Stimulated activated CD8-positive, alpha-beta memory T cell treated with anti-CD3 and anti-CD28 coated beads, Interleukin-15, amount 100 ng/mL, for 4 hours (primary cell): ENCODE data around the gene CLNK.

Source experiments
- DNase-seq, 2 donors: peaks; one replicate each; pipeline ENCODE4 v3.0.0-alpha.2; 2020; ENCODE audit warnings: low read depth in 2 of 2

Gene CLNK, protein sequence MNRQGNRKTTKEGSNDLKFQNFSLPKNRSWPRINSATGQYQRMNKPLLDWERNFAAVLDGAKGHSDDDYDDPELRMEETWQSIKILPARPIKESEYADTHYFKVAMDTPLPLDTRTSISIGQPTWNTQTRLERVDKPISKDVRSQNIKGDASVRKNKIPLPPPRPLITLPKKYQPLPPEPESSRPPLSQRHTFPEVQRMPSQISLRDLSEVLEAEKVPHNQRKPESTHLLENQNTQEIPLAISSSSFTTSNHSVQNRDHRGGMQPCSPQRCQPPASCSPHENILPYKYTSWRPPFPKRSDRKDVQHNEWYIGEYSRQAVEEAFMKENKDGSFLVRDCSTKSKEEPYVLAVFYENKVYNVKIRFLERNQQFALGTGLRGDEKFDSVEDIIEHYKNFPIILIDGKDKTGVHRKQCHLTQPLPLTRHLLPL

DNA sequence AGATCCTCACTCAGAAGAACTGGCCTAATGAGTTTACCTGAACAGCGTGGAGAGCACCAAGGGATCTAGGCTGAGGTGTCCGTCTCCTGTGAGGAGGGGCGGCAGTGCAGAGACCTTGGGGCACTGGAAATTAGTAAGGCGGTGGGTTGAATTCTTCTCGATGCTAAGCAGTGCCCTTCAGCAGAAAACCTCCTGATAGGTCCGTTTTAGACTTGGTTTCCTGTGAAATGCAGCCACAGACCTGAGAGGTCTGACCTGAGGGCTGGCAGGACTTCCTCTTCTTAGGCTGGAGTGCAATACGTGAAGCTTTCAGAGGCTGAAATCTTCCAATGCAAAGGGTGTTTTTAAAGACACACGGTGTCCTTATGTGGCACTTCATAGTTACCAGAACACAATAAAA is at the start of gene CLNK:
Gene CLNK (minus strand): TSS at position 138 of the 400 bp plus-strand sequence. CDS start 16,899 bp downstream, outside the sequence.
- no peak for DNase-seq

DNA sequence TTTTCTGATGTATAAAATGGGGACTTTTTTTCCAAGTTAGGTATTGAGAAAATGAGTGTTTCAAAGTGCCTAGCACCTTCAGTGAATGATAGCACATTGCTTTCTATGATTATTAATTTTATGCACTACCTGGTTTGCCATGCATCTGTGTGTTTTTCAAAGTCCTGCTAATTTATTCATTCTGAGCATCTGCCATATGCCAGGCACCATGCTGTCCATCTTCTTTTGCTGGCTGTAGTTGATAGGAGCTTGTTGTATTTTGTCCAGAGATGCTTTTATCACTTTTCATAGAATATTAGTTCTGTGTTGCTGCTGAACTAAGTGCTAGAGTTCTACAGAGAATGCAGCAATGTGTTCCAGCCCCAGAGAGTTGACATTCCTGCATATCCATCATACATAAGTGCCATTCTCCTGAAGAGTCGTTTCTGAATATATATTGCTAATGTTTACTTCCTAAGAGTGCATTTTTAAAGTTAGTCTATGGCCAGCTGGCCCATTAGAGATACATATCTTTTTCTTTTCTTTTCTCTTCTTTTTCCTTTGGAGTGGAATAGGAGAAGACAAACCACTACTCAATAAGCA is 49.0 kb upstream of the CLNK start:
- DNase-seq = no peak

DNA sequence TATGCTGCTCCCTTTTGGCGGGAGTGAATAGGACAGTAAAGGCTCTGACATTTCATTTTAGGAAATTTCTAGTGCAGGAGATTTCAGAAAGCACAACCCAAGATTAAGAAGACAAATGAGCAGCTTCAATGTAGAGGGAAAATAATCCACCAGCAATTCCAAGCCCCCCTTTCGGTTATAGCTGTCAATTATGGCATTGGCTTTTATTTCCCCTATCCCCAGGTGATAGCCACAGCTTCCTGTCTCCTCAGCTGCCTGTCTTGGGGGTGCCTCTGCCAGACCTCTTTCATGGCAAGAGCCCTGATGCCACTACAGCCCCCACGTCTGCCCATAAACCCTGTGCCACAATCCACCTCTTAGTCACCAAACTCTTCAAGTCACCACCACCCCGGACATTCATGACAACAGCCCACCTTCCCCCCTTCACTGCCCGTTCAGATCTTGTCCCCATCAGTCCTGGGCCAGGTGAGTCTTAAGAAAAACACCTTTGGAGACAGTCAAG is 48.4 kb upstream of the CLNK start:
- DNase-seq = no peak

DNA sequence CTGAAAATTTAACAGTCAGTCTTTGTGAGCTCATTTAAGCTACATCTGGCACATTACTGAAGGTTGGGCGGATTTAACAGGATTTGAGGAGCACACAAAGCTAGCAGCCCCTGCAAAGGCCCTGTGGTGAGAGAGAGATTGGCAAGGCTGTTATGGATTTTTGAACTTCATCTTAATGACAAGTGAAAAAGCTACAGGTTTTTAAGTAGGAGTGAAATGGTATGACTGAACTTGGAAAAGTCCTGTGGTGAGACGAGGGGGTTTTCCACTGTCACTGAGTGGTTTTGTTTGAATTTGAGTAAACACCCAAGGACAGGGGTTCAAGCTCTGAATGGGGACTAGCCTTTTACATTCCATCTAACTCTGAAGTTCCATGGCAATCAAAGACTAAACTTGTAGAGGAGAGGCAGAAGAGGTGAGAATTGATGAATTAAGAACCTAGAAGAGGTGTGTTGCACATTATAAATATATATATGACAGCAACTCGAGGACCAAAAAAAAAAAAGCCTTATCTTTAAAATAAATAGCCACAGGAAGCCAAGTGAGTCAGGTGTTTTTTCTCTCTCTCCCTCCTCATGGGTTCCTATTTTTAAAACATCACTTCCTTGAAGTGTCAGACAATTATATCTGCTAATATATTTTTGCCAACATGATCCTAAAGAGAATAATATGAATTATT is 47.8 kb upstream of the CLNK start:
- peak in 1 of 2 donors; percentile 2 for DNase-seq

DNA sequence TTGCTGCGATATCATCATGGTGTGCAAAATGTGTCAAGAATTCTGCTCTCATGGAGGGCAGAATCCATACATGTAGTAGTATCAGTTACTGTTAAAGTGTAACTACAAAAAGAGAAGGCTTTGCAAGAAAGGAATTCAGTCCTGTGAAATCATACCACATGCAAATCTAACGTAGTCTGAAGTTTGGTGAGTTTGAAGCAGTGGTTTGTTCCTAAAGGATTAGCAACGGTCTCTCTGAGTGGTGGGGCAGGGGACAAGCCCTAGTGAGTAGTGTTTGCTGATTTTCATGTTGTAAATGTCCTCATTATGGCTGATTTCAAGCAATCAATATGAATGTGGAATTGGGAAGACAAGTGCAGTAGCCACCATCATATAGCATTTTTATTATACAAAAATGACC is 47.1 kb upstream of the CLNK start:
- no peak for DNase-seq

DNA sequence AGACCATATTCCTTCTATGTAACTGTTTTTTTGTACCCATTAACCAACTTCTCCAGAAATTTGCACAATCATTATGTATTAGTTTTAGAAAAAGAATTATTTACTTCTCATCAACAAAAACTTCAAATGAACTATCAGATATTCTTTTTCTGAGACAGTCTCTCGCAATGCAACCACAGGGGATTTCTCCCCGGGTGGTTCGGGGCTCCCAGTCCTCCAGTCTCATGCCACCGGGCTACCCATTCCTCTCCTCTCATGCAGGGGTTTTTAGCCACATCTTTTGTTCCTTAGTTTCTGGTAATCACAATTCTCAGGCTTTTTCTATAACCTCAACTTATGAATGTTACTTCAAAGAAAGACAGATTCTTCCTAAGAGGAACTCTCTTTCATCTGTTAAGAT is 46.6 kb upstream of the CLNK start:
- DNase-seq = no peak

DNA sequence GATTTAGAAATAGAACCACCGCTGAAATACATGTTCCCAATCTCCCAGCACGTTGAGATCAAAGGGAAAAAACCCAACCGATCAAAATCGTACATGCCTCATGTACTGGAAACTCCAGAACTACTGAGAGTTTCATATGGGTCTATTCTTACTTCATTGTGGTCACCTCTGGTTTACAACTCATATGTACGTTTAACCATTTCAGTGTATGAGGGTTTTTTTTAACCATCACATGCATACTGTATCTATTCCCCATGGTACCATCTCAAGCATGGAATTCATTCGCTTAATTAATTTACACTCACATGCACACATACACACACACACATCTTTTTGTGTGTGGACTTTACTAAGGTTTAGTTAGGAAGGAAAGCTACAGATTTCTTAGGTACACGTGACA is 46.0 kb upstream of the CLNK start:
- no peak for DNase-seq

DNA sequence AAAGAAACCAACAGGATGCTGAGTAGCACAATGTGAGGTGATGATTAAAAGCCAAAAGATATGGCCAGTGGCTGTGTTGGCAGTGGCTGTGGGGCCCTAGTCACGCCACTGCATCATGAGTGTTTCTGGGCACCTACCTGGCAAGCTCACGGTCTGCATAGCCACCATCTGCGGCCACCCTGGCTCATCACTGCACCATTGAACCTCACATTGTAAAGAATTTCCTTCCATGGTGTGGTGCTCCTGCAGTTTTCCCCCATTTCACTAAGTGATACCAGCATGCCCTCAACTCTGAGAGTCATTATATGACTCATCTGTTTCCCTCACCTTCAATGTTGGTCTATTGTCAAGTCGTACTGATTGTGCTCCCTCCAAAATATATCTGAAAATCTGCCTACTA is 45.5 kb upstream of the CLNK start:
- DNase-seq = no peak

DNA sequence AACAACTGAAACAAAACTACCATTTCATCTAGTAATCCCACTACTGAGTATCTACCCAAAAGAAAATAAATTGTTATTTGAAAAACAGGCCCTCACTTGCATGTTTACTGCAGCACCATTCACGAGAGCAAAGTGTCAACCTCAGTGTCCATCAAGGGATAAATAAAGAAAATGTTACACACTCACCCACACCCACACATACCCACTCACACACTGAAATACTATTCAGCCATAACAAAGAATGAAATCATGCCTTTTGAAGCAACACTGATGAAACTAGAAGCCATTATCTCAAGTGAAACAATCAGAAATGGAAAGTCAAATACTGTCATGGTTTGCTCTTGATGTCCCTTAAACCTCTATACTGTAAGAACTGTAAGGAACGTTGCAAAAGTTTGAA is 44.8 kb upstream of the CLNK start:
- DNase-seq = no peak

DNA sequence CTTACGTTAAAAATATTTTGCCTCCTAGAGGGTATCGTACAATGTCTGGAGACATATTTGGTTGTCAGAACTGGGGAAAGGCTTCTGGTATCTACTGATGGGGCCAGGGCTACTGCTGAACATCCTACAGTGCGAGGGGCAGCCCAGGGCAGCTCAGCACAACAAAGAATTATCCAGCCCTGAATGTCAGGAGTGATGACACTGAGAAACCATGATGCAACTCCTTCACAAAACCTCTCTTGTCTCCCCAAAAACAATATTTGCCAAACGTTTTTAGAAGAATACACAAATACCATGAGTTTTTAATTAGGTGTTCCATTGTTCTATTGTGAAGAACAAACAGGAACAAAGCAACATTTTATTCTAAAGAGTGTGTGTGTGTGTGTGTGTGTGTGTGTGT is 43.4 kb upstream of the CLNK start:
- no peak for DNase-seq

DNA sequence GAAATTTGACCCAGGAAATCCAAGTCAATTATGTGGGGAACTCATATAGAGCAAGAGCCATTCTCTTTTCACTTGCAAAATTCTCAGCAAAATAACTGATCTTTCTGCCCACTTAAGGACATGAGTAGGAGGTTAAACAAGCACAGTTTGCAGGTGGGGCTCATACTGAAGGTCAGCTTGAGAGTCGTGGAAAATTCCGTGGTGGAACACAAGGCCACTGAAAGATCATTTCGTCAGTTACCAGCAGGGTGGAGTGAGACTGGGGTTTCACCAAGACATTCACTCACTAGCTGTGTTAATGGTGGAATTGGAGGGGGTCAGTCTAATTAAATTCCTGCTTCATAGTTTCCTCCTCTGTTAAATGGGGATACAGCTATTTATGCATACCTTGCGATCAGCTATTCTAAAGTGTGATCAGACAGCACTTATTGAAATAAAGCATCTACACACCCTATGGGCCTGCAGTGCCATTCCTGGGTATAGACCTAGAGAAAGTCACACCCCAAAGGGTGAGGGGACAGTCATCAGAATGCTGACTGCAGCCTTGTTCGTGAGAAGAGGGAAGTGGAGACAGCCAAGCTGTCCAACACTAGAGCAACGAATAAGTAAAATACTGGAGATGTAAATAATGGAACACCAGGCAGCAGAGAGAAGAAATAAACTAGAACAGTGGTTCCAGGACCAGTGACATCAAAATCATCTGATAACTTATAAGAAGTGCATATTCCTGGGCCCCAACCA is 42.7 kb upstream of the CLNK start:
- no peak for DNase-seq

DNA sequence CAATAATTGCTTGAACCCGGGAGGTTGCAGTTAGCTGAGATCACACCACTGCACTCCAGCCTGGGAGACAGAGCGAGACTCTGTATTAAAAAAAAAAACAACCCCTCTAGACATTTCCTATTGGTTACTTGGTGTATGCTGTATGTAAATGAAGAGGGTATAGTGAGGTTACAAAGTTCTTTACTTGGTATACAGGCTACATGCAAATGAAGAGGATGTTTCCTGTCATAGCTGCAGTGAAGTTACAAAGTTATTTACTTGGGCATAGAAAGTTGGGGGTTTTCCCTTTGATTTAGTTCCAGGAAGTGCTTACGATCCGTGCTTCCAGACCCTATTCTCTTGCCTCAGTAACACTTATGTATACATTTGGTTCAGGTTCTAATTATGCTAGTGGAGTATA is 38.4 kb upstream of the CLNK start:
- no peak for DNase-seq

DNA sequence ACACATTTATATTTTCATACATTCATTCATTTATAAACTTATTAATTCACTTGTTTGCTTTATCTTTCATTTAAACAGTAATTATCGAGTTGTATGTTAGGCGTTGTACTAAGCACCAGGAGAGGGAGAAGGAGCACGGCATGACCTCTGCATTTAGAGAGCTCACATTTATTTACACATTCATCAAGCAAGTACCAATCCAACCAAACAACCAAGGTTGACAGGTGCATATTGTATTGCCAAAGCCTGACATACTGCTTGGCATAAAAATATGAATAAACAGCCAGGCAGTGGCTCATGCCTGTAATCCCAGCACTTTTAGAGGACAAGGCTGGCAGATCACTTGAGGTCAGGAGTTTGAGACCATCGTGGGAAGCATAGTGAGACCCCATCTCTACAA is 37.0 kb upstream of the CLNK start:
- no peak for DNase-seq

DNA sequence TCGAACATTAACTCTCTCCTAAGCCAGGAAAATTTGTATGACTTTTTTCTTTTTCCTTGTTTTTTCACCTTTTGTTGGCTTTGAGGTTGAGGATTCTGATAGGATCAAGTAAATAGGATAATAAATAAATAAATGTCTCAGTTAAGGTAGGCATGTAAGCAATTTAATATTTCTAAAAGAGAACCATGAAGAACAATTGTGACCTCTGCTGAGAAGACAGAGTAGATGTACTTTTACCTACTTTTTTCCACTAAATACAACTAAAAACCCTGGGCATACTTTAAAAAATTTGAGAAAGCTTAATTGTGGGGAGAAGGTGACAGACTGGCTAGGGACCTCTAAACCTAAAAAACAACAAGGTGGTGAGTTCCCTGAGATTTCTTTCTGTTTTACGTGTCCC is 31.6 kb upstream of the CLNK start:
- no peak for DNase-seq

DNA sequence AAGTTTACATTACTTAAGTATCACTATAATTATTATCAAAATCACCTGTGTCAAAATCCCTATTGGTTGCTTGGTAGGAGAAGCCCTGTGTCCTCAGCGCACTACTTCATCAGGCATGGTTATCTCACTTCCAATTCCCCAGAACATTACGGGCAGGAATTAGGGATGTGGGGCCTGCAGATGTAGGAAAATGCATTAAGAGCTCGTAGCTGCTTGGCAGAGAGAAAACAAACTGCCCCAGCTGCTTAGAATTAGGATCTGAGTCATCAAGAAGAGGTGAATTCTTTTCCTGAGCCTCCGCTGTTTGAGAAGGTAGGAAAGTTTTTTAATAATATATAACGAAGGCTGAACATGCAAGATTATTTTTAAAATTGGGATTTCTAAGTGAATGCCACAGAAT is 31.1 kb upstream of the CLNK start:
- no peak for DNase-seq

DNA sequence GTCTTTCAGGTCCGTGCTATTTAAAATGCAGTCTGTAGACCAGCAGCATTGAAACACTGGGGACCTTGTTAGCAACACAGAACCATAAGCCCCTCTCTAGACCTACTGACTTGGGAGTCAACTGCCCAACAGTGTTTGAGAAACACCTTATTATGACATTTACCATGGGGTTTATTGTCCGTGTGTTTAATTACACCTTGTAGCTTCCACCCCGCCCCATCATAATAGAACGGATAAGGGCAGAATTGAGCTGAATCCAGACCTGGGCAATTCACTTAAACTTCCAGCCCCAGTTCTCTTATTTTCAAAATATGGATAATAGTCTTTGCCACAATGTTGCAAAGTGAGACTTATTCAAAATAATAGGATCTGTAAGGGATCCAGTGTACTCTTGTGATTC is 30.6 kb upstream of the CLNK start:
- no peak for DNase-seq

DNA sequence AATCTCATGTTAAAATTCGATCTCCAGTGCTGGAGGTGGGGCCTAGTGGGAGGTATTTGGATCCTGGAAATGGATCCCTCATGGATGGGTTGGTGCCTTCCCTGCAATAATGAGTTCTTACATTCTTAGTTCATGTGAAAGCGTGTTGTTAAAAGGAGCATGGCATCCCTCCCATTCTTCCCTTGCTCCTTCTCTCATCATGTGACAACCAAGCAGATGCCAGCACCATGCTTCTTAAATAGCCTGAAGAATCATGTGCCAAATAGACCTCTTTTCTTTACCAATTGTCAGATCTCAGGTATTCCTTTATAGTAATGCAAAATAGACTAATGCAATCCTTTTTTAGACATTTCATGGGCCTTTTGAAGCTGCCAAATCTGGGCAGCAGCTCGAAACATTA is 29.0 kb upstream of the CLNK start:
- no peak for DNase-seq

DNA sequence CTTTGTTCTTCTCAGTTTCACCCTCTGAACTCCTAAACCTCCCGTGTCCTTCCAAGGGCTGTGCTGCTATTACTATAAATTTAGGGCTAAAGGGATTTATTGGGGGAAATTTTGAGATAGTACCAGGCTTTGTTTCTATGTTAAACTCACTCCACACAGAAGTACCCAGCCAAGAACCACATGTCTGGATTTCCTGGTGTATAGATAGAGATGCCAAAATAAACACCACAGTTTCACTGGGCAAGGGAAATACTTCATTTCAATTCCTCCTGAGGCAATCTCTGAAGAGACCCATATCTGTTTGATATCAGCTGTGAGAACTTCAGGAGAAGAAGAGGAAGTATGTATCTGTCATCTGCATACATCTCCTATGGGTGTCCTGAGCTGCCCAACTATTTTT is 21.7 kb upstream of the CLNK start:
- DNase-seq = no peak

DNA sequence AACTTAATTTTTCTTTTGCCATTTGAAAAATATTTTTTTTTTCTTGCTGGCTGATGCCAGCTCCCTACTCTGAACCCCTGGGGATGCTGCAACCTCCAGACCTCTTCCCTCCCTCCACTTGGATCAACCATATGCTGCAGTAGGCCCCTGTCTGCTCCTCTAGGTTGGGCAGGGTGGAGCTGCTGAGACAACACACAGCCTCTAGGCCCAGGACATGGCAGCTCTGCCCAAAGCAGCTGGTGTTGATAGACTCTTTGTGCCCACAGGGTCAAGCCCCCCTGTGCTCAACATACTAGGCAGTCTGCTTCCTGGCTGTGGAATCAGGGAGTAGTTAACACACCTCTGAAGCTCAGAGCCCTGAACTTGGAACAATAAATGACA is 19.9 kb upstream of the CLNK start:
- DNase-seq = no peak

DNA sequence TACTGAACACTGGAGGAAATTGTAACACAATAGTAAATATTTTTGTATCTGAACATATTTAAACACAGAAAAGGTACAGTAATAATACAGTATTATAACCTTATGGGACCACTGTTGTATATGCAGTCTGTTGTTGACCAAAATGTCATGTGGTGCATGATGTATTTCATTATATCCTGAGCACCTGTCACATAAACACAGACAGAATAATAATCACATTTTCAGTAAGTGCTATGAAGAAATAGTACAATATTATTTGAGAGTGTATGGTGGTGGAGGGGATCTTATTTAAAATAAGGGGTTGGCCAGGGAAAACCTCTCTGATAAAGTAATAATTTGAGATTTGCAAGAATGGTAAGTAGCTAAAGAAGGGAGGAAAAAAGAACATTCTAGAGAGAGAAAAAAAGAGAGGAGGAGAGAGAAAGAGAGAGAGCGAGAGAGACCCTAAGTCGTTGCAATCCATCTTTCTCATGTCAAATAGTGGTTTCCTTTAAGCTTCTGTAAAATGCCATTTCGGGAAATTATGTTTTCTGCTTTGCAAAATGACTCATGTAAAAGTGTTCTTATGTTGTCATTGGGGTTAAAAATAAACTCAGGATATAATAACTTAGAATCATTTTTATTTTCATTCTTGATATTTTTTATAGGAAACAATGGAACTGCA is 19.3 kb upstream of the CLNK start:
- DNase-seq = no peak

DNA sequence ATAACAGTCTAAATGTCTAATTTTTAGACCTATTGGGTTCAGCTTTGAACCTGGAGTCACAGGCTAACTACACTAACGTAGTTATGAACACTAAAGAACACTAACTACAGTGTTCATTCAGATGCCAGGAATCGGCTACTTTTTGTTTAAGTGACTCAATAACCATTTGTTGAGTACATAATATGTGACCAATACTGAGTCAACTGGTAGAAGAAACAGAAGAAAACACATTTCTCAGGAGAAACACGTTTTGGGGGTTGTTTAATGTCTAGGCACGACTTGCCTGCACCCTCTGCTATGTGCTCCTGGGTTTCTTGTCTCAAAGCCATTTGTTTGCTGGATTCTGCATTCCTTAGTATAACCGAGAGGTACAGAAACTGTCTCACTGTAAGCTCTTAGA is 18.6 kb upstream of the CLNK start:
- no peak for DNase-seq
